CD4-positive, alpha-beta T cell treated with Interferon alpha-2 for 1 hour (primary cell): ENCODE data around the gene KCNMA1.

ENCODE experiments used
- DNase-seq, 2 donors: peaks; one replicate each; pipeline ENCODE4 v3.0.0-alpha.2; 2020 to 2022

Gene KCNMA1

DNA sequence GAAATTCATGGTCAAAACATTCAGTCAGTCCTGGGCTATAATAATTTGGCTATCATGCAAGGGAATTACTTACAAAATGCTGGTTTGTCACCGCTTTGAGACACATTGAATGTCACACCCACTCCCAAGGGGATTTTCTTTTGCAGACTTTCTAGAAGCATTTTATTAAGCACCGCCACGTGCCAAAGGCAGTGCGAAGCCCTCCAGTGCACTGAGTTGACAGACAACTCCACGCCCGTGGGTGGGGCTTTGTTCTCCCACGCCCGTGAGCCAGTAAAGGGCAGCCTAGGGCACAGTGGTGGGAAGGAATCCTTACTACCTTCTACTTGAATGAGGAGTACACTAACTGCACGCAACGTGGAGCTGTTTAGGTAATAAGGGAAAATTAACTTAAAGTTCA lies 515.8 kb downstream of the KCNMA1 start:
- no peak for DNase-seq

DNA sequence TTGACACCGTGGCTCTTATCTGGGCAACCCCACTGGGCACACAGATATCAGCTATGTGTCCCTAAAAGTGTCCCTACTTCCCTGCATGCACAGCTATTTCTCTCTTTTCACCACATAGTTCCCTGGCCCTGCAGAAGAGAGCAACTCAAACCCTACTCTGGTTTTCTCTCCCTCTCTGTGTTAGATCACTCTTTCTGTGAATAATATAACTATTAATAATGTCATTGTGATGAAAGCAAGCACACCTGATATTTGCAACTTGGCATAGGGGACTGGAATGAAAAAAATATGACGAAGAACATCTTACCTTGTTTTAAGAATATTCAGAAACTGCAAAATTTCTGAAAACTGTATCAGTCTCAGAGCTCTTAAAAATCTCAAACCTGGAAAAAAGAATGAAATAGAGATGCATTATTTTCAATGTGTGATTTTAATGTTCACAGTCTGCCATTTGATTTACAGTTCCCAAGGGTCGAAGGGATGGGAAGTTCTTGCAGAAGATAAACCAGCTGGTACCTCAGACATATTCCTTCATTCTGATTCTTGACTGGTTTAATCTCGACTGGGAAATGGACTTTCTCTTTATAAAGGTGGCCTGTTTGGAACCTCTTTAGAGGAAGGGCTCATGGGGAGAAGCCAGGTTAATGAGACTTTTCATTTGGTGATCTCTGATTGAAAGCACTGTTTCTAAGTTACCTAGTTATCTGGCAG lies 516.8 kb downstream of the KCNMA1 start:
- DNase-seq, result no peak

DNA sequence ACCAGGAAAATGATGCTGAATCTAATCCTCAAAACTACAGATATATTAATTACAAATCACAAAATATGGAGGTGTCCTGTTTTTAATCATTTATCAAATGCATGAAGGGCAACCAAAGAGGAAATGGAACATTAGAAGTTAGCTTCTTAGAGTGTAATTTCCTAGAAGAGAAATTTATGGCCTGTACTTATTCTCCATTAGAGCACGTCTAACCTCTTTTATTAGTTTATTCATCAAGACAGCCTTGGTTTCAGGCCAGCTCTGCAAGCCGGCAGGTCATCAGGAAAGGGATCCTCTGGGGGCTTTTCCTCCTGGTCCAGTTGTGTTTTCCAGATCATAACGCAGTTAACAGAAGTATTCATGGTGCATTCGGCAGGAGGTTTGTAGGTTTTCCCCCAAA lies 517.6 kb downstream of the KCNMA1 start:
- no peak for DNase-seq

DNA sequence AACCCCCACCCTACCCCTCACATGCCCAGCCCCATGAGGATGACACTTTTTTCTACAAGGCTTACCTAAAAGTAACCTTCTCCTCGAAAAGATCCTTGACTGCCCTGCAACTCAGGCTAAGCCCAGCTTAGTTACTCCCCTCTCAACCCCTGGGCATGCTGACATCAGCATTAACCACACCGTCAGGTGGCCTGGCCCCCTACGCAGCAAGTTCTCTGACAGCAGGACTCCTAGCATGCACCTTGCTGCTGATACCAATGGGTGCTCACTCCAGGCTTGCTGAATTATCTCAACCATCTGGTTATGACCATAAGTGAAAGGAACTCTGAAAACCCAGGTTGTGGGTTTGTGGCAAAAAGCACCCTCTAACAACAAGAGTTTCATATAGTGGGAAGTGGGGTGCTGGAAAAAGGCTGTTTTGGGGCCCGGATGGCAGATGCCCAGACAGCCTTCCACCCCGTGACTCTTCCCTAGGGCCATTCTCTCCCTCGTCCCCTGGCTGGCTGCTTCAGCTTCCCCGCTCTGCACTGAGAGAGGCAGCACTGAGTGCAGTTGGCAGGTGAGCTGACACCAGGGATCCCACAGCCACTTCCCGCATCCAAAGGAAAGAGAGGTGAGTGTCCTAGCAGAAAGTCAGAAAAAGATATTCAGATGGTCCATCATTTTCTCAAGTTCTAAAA lies 518.9 kb downstream of the KCNMA1 start:
- no peak for DNase-seq

DNA sequence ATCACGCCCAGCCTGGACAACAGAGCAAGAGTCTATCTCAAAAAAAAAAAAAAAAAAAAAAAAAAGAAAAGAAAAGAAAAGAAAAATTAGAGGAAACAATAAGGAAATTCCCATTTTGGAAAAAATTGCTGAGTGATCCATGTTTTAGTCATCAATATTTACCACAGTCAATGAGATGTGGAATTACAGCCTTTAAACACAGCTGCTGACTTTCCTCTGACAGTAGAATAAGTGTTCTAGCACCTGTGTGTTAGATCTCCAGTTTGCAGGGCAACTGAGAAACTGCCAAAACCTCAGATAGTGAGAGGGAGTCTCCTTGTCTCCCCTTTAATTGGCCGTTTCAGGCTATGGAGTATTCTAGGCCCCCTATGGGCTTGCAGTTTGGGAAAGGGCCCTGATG lies 520.1 kb downstream of the KCNMA1 start:
- DNase-seq, result no peak

DNA sequence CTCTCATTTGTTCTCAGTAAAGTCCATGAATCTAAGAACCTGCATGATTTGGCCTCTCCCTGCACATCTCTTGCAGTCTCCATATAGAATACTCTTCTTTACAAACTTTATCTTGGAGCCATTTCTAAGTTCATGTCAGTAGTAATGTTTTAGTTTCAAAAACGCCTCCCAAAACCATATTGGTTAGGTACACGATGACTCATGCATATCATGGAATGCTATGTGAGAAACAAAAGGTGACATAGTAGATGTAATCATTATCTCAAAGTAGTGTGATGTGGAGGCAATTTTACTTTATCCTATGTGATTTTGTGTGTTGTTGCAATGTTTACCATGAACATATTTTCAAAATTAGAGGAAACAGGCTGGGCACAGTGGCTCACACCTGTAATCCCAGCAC lies 520.7 kb downstream of the KCNMA1 start:
- no peak for DNase-seq

DNA sequence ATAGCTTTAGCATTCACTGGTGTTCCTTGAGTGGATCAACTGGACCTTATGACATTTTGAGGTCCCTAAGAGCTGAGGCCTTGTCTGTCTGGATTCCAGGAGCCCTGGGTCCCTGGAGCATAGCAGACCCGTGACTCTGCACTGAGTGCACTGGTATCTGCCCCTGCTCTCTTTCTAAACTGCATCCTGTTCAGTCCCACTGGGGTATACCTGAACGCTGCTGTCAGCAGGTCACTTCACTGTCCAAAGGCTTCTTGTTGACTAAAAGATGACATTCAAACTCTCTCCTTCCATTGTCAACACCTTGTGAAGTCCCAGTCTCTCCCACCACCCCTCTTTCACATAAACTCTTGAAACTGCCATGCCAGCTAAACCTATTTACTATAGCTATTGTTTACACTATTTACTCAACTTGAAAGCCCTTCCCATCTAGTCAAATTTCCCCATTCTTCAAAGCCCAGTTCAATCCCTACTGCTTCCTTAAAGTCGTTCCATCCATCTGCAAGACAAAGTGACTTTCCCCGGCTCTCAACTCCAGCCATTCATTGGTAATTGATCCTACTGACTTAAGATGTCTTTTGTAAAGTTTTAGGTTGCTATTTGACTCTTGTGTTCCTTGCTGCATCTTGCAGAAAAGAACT lies 523.3 kb downstream of the KCNMA1 start:
- no peak for DNase-seq

DNA sequence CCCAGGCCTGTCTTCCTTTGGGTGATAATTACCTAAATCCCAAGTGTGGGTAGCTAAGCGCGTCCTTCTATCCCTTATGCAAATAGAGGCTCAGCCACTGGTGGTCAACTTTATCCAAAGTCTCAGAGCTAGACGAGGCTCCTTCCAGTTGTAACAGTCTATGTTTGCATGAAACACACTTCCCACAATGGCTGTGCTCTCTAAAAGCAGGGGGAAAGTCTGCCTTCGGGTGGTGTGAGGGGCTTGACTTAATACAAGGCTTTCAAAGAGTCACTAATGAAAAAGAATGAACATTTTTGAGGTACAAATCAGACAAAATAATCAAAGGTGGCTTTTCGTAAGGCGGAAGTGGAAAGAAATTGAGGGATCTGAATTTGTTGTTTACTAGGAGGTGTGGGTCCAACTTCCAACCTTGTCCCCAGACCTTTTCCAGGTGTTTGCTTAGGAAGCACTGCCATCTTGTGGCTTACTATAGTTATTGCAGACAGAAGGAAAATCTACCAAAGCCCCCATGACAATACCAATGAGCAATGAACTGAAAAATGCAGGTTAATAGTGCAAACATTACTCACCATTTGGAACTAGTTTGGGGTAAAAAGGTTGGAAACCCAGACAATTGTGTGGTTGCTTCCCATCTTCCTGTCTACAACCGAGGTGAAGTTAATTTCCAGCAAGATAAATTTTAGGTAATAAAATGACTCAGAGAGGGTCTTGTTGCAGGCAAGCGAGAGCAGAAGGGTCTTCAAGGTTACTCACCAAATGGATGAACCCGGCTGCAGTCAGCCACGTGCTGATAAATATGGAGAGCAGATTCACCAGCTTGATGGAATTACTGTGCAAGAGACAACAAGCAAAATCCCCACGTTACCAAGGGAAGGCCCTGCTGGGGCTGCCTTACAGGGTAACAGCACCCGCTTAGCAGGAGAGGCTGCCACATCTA lies 525.7 kb downstream of the KCNMA1 start:
- peak in 1 of 2 donors; percentile 22 for DNase-seq

DNA sequence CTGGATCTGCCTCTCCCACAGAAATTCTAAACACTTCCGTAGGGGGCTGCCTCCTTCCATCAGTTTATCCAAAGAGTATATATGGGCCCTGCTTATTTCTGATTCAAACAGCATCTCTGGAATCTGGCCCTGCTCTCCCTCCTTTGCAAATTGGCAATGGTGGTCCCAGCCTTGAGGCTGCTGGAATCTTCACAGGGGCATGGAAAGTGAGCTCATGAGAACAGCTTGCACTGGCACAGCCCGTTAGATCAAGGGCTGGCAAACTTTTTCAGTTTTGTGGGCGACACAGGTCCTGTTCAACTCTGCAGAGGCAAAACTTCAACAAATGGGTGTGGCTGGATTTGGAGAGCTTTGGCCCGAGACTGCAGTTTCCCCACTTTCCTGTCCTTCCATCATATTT lies 526.9 kb downstream of the KCNMA1 start:
- no peak for DNase-seq

DNA sequence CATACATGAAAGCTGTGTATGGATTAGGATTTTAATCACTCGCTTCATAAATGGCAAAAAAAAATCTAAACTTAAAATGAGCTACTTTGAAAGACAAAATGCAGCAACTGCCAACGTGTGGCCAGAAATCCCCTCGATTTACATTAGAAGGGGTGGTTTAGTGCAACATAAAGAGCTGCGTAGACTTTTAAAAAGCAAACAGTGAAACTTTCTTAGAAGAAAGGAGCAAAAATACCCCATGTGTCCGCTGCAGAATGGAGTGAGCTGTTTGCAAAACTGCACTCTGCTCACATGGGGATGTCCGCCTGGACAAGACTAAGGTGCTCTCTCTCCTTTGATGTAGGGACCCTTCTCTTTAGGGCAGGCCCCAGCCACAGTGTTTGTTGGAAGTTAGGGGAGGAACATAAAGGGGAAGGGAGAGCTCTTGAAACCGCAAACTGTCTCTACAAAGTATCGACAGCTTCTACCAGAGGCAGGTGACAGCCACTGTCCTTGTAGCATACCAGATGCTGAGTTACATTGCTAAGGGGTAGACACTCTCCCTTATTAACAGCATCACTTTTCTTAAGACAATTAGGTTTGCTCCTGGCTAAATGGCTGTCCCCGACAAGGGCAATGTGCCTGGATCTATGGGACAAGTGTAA lies 528.1 kb downstream of the KCNMA1 start:
- DNase-seq, result no peak

DNA sequence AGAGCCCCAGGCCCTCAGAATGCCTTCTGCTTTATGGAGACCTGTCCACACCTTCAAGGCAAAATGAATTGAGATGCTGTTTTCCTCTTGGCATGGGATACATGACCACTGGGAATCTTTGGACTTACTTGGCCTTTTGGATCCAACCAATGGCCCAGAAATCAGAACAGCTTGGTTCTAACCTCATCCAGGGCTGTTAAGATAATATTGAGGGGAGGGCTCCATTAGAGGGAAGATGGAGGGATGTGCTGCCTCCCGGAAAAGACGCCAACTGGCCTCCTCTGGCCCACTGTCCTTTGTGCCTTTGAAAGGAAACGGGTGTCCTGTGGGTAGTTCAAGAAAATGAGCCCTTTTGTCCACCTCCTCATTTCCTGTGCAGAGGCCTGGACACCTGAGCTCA lies 530.9 kb downstream of the KCNMA1 start:
- no peak for DNase-seq

DNA sequence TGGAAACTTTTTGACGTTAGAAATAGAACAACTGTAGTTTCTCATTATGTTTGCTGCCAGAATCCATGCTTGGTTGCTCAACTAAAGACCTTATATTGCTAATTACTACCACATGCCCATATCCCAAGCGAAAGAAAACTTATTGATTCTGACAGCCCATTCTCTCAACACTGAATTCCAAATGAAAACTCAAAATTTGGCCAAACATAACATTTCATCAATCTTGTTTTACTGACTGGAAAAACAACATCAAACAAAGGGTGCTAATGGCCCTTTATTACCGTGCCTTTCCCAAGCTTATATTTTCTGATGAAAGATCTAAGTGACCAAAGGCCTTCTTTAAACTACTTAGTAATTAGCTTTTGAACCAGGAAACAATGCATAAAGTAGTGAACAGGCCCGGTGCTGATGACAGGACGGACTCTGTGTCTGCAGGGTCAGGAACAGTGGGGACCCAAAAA lies 531.8 kb downstream of the KCNMA1 start:
- DNase-seq, result no peak

DNA sequence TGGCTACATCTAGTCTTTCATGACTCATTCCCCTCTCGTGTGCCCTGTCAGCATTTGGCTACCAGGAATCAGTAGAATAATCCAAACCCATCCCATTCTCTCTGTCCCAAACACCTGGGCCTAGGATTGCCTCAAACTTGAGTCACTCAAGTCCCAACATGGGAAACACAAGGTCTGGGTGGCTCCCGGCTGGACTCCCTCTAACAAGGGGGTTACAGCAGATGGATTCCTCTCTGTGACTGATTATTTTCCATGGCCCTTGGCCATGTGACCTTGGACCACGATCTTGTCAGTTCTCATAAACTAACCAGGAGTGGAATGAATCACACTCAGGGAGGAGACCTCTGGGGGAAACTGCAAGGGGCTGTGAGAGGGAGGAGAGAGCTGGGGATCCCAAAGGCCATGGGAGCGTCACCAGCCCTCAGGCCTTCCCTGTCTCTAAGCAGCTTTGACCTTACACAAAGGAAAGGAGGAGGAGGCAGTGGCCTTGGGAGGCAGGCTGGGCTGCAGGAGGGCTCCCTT lies 533.1 kb downstream of the KCNMA1 start:
- no peak for DNase-seq

DNA sequence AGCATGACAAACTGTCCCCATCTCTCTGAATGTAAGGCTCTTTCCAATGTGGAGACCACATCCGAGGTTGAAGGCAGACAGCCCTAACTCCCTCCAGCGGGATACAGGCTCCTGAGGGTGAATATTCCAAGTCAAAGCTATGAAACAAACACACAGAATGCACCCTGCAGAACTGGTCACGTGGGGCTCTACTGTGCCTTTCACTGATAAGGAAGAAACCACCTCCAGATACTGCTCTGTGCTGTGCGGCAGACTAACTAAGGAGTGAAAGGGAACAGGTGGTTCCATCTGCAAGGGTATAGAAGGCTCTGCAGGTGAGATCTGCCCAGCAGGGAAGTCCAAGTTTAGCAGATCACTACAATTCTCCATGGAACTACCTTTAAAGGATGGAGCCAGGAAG lies 534.4 kb downstream of the KCNMA1 start:
- DNase-seq, result no peak

DNA sequence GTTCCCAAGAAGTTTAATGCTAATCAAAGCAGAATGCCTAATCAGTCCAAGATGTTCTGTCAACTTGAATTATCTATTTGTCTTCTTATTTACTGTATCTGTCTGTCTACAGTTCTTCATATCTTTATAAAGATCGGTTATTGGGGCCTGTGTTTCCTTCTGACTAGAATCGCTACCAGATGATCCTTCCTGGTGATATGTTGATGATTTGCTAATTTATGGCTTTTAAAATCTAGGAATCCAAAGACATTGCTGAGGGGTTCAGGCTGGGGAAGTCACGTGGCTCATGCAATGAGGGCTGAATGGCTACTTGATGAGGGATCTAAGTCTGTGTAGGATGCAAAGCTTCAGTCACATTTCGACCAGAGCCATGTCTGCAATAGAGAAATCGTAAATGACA lies 536.3 kb downstream of the KCNMA1 start:
- no peak for DNase-seq

DNA sequence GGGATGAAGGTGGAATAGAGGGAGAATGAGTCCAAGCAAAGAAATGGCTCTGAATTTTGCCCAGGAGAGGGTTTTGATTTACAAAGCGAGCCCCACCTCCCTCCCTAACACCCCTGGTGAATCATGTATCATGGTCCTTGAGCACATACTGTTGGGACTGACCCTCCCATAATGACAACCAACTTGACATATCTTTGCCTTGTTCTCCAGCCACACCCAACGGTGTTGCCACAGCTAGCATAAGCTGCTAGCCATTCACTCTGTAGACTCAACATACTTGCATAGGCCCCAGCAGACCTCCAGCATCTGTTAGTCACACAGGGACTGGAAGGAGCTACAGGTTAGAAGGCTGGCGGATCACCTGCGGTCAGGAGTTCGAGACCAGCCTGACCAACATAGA lies 538.5 kb downstream of the KCNMA1 start:
- no peak for DNase-seq

DNA sequence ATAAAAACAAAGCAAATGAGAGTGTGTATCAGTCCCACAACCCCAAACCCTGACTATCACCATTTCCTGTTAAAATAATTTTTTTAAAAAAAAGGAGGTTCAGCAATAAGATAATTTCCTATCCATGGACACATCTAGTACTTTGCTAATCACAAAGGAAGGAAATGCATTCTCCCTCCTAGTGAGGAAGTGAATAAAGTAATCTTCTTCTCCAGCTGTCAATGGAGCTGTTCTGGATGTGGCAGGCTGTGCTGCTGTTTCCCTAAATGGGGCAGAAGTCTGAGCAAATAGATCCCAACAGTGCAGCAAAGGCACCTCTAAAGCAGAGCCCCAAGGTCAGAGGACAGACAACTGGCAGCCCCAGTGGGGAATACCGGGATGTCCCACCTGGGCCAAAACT lies 540.0 kb downstream of the KCNMA1 start:
- DNase-seq, result no peak

DNA sequence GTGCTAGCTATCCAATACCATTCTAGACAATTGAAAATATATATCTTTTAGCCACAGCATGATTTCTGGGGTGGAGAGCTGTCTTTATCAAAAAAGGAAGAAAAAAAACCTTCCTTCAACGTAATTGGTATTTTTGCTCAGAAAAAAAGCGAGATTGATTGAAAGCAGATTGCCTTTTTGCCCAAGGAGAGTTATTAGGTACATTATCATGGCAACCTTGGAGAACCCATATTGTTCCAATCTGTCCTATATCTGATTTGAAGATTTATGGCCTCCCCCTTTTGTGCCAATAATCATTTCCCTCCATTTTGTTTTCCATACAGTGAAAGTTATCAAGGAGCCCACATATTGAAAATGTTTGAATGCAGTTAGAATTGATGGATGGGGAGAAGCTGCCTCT lies 544.5 kb downstream of the KCNMA1 start:
- no peak for DNase-seq

DNA sequence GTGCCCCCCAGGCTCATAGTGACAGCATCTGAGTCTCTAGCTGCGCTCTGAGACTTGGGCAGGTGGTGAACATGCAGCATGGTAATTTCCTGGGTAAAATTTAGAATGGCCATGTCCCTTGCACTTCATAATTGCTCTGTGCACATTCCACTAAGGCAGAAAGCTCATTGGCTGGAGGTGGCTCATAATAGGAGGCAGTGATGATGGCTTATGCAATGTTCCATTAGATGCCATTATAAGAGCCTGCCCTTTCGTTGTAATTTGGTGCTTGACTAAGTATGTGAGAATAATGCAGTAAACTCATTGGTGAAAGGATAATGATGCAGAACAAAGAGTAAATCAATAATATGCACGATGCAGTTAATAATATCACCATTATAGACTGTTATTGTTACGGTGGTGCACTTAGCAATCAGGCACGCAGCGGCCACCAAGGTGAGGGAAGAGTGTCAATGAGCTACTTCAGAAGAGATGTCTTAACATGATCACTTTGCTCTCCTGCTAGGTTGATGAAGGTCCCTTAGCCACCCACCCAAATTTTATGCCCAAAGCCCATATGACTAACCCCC lies 545.9 kb downstream of the KCNMA1 start:
- DNase-seq, result no peak

DNA sequence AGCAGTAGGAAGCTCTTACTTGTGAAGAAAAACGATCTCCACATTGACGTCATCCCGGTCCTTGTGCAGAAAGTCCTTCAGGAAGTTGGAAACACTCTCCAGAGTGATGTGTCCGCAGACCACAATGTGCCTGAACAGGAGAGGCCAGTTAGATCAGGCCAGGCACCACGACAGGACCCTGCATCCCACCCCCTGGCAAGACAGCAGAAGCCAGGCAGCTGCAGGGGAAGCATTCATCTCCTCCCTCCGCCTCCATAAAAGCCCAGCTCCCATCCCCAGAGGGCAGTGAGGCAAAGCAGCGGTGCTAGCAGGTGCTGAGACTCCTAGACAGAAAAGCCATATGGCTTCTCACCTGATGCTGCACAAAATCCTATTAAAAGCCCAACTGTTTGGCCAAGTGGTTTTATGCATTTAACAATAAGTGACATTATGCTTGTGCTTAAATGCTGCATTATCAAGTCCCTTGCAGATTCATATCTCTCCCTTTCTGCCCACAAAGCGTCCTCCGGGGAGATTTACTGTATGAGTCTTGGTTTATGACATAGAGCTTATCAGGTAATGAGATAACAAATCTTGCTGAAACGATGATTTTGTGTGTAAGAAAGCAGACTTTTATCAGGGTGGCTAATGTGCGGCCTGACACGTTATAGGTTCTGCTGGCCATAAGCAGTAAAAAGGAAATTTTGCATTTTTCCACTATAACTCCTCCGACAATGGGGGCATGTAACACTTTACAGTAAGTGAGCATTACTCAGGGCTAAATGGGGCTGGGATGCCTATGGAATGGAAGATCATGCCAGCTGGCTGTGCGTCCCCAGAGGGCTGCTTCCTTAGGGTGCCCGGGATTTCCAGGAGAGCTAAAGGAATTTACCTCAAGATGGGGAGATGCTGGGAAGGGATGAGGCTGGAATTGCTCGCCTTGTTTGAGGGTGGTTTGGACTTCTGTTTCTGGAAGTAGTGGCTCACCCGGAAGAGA lies 546.9 kb downstream of the KCNMA1 start:
- DNase-seq, result no peak

DNA sequence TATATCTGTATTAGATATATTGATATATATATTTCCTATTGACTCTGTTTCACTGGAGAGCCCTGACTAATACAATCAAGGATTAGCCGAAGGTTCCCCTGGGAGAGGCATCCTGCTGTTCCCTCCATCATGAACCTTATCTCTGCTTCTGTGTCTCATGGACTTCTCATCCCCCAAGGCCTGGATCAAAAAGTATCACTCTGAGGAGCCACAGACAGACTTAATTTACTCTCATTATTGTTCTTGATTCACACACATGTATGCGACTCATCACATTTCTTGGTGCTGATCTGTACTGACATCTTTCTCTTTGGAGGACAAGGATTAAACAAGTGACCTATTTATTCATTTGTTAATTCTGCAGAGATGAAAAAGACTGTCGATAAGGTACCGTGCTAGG lies 550.2 kb downstream of the KCNMA1 start:
- no peak for DNase-seq
